Measurements from ENCODE around the gene XYLB.
A peak's percentile ranks its signal among the peaks of the same experiment; 100 is the strongest.

XYLB gene

DNA sequence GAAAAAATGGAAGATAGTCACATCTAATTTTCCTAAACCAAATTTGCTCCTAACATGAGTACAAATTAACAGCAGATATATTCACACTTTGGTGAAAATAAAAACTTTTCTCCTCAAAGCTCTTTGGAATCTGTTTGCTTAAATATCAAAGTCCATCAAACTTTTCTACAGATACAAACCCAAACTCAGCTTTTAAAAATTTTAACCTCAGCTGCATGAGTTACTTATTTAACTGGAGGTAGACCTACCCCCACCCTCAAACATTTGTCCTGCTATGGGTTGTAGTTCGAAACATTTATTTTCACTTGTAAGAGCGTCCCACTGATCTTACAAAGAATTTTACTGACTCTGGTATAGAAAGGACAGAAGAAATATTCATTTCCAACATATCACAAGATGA lies 8.9 kb upstream of the XYLB start:
- TF ChIP-seq, protein P1, sequence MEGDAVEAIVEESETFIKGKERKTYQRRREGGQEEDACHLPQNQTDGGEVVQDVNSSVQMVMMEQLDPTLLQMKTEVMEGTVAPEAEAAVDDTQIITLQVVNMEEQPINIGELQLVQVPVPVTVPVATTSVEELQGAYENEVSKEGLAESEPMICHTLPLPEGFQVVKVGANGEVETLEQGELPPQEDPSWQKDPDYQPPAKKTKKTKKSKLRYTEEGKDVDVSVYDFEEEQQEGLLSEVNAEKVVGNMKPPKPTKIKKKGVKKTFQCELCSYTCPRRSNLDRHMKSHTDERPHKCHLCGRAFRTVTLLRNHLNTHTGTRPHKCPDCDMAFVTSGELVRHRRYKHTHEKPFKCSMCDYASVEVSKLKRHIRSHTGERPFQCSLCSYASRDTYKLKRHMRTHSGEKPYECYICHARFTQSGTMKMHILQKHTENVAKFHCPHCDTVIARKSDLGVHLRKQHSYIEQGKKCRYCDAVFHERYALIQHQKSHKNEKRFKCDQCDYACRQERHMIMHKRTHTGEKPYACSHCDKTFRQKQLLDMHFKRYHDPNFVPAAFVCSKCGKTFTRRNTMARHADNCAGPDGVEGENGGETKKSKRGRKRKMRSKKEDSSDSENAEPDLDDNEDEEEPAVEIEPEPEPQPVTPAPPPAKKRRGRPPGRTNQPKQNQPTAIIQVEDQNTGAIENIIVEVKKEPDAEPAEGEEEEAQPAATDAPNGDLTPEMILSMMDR (IDR thresholded peaks at IDR 0.05; ENCODE audit: low read depth, low read length, missing control alignments), result no peak

DNA sequence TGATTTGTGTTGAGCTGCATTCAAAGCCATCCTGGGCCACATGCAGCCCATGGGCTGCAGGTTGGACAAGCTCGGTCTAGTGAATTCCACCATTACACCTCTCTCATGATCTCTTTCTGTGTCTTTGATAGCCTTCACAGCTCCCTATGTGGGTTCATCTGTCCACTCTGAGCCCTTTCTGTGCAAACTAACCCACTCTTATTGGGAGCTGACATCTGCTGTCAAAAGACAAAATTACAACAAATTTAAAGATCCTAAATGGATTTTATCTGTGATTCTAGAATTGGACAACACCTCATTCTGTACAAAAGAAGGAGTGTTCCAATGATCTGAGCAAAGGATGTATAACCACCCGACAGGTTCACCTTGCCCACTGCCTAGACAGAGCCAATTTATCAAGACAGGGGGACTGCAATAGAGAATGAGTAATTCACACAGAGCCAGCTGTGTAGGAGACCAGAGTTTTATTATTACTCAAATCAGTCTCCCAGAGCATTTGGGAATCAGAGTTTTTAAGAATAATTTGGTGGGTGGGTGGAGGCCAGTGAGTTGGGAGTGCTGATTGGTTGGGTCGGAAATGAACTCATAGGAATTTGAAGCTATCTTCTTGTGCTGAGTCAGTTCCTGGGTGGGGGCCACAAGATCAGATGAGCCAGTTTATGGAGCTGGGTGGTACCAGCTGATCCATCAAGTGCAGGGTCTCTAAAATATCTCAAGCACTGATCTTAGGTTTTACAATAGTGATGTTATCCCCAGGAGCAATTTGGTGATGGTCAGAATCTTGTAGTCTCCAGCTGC lies 2.6 kb upstream of the XYLB start:
- DNase-seq (ENCODE audit: low read depth), result no peak
- no peak overlapping the region for H3K4me3 ChIP-seq (ENCODE audit: low read depth, low read length)
- TF ChIP-seq, protein P1 (IDR thresholded peaks at IDR 0.05; ENCODE audit: low read depth, low read length, missing control alignments), result no peak

More for the DNA sequence above, 8.9 kb upstream of the XYLB start:
- DNase-seq (ENCODE audit: low read depth), result no peak
- no peak overlapping the region for H3K4me3 ChIP-seq (ENCODE audit: low read depth, low read length)

DNA sequence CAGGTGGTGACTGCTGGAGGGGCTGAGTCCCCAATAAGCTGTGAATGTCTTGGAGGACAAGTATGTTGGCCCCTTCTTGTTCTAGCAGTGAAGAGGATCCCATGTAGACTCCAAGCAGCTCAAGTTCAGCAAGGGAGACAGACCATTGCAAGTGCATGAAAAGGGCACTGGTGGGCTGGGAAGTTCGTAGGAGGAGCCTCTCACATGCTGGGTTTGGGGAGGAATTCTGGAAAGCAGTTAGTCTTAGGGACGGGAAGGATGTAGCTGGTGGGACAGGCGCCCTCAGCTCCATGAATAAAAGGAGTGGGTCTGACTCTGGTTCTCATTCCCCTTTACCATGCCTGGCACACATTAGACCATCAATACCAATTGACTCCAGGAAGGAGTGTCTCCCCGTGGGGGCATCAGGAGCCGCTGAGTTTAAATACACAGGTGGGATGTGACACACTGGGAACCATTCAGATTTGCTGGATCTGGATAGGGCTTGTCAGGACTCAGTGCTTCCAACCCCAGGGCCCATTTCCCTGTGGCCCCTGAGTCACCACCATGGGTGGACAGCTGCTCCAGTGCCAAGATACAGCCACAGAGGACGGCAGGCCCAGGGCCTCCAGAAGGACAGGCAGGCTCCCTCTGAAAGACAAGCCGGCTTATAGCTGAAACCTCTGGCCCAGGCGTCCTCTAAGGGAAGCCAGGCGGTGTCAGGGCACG lies 552 bp upstream of the XYLB start:
- no peak for DNase-seq (ENCODE audit: low read depth)
- TF ChIP-seq, protein P1 (IDR thresholded peaks at IDR 0.05; ENCODE audit: low read depth, low read length, missing control alignments), result no peak
- peak overlapping the region; percentile 87 for H3K4me3 ChIP-seq (ENCODE audit: low read depth, low read length)

DNA sequence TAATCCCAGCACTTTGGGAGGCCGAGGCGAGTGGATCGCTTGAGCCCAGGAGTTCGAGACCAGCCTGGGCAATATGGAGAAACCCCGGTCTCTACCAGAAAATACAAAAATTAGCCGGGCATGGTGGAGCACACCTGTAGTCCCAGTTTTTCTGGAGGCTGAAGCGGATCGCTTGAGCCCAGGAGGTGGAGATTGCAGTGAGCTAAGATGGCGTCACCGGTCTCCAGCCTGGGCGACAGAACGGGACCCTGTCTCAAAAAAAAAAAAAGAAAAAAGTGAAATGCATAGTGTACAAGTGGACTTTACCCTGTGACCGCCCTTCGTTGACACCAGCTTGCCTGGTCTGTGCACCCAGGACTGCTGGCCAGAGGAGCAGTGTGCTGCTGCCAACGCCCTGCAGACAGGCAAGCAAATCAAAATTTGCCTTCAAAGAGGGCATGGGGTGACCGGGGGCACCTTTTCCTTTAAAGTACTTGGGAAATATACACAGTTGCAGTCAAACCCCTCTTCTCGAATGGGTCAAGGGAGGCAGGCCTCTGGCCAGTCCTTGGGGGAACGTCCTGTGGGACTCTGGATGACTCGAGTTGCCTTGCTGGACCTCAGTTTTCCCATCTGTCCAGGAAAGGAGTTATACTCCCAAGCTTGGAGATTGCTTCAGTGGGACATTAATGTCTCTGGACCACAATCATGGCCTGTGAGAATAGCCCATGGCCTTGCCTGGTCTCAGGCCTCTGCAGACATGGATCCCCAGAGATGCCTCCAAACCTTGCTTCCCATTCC lies 1.0 kb downstream of the XYLB start:
- TF ChIP-seq, protein P1 (IDR thresholded peaks at IDR 0.05; ENCODE audit: low read depth, low read length, missing control alignments), result no peak
- DNase-seq (ENCODE audit: low read depth), result no peak
- H3K4me3 ChIP-seq (ENCODE audit: low read depth, low read length), result peak overlapping the region; percentile 87

DNA sequence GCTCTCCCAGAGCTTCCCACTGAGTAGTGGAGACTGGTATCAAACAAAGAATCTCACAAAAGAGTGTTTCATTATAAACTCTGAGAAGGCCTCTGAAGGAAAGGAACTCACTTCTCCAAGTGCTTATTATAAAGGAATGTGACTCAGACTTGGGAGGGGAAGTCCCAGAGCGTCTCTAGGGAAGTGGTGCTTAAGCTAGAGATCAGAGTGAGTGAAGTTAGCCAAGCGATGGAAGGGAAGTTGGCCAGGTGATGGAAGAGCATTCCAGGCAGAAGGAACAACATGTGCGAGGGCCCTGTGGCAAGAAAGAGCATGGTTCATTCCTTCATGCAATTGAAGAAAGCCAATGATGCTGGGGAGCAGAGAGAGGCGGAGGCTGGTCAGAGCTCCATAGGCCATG lies 2.3 kb downstream of the XYLB start:
- DNase-seq (ENCODE audit: low read depth), result no peak
- TF ChIP-seq, protein P1 (IDR thresholded peaks at IDR 0.05; ENCODE audit: low read depth, low read length, missing control alignments), result no peak
- H3K4me3 ChIP-seq (ENCODE audit: low read depth, low read length), result no peak overlapping the region

DNA sequence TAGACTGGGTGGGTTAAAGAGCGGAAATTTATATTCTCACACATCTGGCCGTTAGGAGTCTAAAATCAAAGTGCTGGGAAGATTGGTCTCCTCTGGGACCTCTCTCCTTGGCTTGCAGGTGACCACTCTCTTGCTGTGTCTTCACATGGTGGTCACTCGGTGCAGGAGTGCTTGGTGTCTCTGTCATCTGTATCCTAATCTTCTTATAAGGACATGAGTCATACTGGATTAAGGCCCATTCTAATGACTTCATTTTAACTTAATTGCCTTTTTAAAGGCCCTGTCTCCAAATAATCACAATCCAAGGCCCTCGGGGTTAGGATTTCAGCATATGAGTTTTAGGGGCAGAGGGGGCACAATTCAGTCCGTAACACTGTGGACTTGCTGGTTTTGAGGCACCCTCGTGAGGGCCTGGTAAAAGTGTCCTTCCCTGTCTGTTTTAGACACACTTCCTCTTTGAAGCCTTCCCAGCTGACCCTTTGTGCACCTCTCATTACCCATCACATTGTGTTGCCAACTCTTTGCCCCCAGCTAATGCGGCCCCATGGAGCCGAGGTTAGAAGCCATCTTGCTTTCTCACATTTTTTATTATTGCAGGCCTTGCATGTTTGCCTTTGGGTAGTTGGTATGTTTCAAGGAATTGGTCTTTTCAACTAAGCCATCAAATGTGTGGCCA lies 3.2 kb downstream of the XYLB start:
- H3K4me3 ChIP-seq (ENCODE audit: low read depth, low read length), result no peak overlapping the region
- no peak for DNase-seq (ENCODE audit: low read depth)
- TF ChIP-seq, protein P1 (IDR thresholded peaks at IDR 0.05; ENCODE audit: low read depth, low read length, missing control alignments), result no peak
